HEK293T (cell line): ENCODE data around the gene UBQLN1.

ENCODE experiments used
- BHLHE40 ChIP-seq: fragments of 450-650 bp; IDR thresholded peaks from 2 replicates; pipeline ENCODE4 v1.6.1; 2016; ENCODE audit warnings: mild to moderate bottlenecking, moderate library complexity, borderline replicate concordance
- ELF4 ChIP-seq: fragments of 450-650 bp; IDR thresholded peaks from 2 replicates; pipeline ENCODE4 v1.6.1; 2017; ENCODE audit warnings: antibody characterized with exemption

DNA sequence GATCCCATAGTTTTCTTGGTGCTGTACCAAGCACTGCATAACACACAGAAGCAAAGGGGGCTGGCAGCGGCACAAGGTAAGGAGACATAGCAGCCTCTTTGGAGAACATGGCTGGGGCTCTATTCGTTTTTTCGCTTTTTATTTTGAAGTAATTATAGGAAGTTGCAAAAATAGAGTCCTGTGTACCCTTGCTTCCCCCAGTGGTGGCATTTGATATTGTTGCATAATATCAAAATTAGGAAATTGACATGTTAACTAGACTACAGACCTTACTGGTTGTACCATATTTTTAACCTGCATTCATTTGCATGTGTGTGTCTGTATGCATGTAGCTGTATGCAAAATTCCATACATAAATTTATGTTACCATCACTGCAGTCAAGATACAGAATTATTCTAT is 6.6 kb upstream of the UBQLN1 start:
- no peak for TF ChIP-seq BHLHE40
- no peak for TF ChIP-seq ELF4
